T-helper 2 cell treated with Interferon-gamma antibody and Interleukin-4, amounts not matched to agents 100 ng/mL and 5 ng/mL, for 36 hours (primary cell): ENCODE results near the gene THOC6. TPM values are rescaled to one million over a fixed set of nuclear protein-coding genes. Genes with fewer than 3 reads are reported as not detected.

Experiments
- intact Hi-C: fragments of 100-400 bp; cut with micrococcal nuclease; formaldehyde crosslinking; loops from one replicate; pipeline ENCODE4 v1.15.1; 2023
- total RNA-seq: library from RNA; stranded (reverse); gene quantifications from 2 replicates; pipeline ENCODE4 v1.2.3, GENCODE V29; 2022

THOC6 gene
- total RNA-seq: 64.3 and 65.9 TPM in 2 replicates

DNA sequence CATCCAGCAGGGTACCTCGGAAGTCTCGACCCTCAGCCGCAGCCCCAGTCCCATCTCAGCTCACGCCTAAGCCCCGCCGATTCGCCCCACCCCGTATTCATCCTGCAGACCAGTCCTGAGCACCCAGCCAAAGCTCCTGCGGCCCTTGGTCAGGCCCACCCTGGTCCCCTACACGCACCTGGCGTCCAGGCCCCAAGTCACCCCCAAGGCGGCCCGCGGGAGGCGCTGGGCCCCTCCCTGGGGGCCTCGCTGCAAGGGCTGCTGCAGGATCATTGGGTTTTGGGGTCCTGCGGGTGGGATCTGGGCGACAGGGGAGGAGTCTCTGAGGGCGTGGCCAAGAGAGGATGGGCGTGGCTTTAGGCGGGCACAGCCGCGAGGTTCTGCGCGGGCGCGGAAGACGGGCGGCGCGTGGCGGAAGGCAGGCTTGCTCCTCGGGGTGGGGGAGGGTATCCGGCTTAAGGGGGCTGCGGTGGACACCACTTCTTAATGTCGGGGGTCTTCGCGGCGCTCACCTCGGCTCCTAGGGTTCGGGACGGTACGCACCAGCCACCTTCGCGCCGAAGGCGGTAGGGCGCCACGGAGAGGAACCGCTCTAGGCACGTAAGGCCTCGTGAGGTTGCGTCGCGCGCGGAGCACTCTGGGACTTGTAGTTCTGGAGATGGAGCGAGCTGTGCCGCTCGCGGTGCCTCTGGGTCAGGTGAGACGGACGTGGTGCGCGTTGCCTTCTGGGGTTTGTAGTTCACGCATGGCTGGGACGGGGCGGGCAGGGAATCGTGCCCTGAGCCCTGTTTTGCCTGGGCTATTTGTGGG, at the start of gene THOC6, which contains the start of gene HCFC1R1:
TSS of gene THOC6 (plus strand) at position 367 of the 810 bp plus-strand sequence. CDS start at position 659, 292 bp downstream.
TSS of gene HCFC1R1 (minus strand) at position 274 of the 810 bp plus-strand sequence. CDS start at position 273, 1 bp downstream.
- intact Hi-C loops: loop anchor here (5.0 to 10.0 kb wide), 3 partner anchors 57 to 1228 kb away; partner anchors contain the start of genes CLUAP1 and PAQR4

DNA sequence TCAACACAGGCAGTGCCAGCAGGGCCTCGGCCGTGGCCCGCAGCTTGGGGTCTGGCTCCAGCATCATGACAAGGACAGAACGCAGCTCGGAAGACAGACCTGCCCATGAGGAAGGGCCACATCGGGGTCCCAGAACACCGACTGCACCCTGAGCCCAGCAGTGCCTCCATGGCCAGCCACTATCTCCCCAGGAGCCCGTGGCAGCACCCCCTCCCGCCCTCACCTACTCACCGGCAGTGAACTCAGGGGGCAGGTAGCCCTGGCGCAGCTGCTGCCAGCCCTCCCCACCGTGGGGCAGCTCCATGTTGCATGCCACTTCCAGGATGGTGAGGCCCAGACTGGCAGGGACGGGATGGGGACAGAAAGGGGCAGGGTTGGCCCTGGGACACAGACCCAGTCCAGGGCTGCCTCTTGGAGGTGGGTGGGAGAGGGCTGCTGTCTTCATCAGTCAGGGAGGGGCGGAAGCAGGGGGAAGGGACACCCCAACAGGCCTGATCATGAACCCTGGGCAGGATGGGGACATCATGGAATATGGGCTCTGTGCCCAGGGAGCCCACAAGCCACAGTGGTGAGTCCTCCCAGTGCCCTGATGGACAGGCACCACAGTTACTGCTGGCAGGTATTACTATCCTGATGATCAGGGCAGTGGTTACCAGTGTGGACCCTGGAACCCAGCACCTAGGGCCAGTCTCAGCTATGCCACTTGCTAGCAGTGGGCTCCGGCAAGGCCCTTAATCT, 49.3 kb upstream of the THOC6 start:
- intact Hi-C loops: no loop called here

DNA sequence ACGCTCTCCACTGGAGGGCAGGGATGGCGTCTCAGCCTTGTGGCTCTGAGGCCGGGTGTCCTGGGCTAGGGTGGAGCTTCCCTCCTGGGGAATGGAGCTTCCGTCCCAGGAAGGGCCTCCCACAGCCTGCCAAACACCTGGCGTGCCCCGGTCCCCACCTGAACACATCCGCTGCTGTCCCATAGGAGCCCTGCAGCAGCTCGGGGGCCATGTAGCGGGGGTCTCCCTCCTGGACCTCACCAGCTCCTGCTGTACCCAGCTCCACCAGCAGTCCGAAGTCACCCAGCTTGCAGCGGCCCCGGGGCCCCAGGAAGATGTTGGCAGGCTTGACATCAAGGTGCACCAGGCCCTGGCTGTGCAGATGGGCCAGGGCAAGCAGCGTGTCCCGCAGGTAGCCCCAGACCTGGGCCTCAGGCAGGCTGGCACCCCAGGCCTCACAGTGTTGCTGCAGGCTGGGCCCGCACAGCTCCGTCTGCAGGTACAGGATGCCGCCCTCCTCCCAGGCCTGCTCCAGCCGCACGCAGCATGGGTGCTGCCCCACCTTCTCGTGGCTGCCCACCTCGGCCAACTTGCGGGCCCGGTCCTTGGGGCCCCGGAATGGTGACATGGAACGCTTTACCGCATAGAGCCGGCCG, 48.6 kb upstream of the THOC6 start:
- intact Hi-C loops: no loop called here

DNA sequence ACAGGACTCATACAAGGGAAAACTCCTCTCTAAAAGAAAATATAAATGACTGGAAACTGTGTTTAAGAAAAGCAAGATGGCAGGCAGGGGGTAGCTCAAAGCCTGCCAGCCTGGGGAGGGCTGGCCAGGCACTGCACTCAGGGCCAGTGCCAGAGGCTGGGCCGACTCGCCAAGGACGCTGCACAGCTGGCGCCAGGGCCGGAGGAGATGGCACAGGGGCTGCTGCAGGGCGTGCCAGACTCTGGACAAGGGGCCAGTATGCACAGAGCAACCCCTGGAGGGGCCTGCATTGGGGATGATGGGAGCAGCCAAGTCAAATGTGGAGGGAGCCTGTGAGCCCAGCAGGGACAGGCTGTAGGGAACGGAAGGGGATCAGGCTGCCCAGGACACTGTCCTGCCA, 47.6 kb upstream of the THOC6 start:
- intact Hi-C loops: no loop called here

DNA sequence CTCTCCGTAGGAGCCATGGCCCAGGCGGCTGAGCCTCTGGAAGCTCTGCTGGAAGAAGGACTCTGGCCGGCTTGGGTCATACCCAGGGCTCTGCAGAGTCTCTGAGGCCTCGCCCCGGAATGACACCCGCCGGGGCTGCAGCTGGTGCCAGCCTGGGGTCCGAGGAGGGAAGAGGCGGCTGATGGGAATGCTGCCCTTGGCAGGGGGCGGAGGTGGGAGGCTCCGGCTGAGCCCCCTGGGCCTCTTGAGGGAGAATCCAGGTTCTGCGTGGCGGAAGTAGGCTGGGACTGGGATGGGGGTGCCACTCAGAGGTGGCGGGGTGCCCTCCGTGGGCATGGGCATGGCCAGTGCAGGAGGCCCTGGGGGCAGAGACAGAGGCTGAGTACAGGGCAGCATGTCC, 47.2 kb upstream of the THOC6 start:
- intact Hi-C loops: no loop called here

DNA sequence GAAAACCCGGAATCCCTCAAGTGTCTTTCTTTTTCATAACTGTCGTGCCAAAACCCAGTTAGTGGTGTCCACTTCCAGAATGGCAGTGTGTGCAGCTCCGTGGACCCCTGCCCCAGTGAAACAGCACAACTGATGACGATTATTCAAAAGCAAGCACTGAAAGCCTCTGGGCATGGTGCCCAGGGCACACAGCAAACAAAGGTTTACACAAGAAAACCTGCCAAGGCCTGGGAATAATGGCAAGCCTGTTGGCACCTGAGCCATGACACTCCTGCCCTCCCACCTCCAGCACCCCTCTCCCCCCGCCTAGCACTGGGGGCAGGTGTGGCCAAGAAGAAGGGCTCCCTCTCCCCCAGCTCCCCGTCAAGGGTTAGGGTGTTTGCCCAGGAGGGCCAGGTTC, 46.4 kb upstream of the THOC6 start:
- intact Hi-C loops: no loop called here

DNA sequence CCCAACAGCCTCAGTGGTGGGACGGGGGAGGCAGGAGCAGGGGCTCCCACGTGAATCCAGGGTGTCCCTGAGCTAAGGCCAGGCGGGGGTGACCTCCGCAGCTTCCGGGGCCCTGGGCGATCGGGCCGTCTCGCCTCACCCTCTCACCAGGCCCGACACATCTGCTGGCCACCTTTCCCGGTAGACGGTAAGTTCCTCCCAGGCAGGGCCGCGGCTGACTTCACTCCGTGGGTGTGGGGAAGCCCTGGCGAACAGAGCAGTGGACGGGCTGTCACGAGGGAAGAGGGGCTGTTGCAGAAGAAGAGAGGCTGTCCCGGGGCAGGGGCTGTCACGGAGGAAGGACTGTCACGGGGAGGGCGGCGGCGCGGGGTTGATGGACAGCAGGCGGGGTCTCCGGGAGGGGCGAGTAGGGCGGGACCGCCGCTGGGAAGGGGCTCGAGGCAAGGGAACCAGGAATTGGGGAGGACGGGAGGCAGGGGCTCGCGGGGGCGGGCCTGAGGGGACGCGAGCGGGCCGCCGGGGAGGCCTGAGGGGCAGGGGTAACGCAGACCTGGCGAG, 44.1 kb upstream of the THOC6 start:
- intact Hi-C loops: loop anchor here (1.0 to 5.0 kb wide), 2 partner anchors 9 to 72 kb away; no protein-coding TSS in a partner anchor

DNA sequence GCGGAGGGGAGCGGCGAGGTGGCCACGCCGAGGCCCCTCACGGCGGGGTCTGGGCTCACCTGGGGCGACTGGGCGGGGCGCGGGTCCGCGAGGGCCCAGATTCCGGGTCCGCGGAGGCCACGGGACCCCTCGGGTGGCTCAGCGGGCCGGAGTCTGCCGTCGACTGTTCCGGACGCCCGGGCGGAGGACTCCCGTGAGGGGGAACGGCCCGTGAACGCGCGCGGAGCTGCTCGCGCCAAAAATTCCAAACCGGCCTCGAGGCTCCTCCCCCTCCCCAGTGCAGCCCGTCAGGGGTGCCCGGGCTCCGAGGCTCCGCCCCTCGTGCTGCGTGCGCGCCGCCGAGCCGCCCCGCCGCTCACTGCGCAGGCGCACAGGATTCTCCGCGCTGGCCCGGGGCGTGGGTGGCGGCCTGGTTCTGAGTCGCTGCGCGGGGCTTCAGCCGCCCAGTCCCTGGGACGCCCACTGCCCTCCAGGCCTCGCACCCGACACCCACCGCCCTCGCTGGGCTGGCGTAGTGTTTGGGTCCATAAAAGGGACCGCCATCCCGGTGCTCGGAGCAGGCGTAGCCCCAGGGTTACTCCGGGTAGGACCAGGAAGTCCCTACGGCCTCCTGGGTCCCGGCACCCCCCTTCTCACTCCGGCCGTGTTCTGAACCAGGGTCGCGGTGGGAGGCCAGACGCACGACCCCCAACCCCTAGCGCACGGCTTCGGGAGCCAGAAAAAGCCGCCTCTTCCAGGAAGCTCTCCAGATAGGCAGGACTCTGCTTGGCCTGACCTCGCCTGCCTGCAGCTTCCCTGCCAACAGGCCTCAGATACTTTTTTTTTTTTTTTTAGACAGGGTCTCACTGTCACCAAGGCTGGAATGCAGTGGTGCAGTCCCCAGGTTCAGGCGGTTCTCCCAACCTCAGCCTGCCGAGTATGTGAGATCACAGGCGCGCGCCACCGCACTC, 43.3 kb upstream of the THOC6 start, which contains the start of gene PKMYT1:
TSS of gene PKMYT1 (minus strand) at position 220 of the 950 bp plus-strand sequence. CDS start 789 bp downstream, outside the sequence.
- intact Hi-C loops: loop anchor here (1.0 to 5.0 kb wide), 2 partner anchors 10 to 73 kb away; no protein-coding TSS in a partner anchor

DNA sequence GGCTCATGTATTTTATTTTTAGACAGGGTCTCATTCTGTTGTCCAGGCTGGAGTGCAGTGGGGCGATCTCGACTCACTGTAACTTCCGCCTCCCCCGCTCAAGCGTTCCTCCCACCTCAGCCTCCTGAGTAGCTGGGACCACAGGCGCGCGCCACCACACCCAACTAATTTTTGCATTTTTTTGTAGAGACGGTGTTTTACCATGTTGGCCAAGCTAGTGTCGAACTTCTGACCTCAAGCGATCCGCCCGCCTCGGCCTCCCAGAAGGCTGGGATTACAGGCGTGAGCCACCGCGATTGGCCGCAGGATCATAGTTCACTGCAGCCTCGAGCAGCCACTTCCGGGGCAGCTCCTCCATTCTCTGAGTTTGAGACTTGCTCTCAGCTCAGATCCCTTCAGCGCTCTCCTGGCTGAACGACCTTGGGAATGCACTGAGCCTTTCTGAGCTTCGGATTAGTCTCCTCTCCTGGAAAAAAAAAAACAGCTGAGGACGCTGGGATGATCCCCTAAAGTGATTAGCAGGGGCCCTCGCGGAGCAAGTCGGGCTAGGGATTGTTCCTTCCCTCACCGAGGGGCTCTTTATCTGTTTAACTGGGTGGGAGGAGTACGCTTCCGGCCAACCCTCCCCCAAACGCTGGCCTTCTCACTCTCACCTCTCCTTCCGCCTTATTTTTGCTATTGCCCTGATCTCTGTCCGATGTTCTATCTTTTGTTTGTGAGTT, 42.5 kb upstream of the THOC6 start:
- intact Hi-C loops: loop anchor here (5.0 kb wide), 1 partner anchor 74 kb away; no protein-coding TSS in a partner anchor

DNA sequence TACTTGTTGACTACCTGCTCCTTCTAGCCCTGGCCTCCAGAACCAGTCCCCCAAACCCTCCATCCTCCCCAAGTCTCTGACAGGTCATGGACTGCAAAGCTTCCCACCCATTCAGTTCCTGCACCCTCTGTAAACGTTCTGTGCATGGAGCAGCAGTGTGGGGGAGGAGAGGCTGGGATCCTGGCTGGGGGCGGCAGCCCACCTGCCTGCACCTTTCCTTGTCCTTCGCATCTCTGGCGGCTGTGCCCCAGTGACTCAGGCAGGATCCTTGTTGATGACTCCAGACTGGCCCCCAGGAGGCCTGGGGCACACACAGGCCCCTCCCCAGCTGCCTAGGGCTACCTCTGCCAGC, 42.0 kb upstream of the THOC6 start:
- intact Hi-C loops: loop anchor here (5.0 kb wide), 1 partner anchor 75 kb away; no protein-coding TSS in a partner anchor

DNA sequence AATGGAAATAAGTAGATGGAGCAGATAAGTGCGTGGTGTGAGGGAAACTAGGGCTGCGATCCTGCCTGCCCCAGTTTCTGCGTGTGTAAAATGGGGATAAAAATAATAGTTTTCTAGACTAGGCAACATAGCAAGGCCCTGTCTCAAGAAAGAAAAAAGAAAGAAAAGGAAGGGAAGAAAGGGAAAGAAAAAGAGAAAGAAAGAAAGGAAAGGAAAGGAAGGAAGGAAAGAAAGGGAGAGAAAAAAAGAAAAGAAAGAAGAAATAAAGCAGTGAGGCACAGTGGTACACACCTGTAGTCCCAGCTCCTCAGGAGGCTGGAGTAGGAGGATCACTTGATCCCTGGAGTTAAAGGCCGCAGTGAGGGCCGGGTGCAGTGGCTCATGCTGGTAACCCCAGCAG, 41.4 kb upstream of the THOC6 start:
- intact Hi-C loops: loop anchor here (5.0 kb wide), 1 partner anchor 75 kb away; no protein-coding TSS in a partner anchor

DNA sequence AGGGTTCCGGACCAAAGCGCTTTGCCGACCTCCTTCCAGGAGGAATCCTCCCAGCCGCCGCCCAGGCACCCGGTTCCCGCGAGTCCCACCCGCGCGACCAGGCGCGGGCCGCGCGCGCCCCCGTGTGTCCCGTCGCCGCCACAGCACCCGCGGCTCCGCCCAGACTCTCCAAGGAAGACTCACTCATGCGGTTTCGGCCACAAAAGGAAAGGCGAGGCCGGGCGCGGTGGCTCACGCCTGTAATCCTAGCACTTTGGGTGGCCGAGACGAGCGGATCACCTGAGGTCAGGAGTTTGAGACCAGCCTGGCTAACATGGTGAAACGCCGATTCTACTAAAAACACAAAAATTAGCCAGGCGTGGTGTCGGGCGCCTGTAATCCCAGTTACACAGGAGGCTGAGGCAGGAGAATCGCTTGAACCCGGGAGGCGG, 40.1 kb upstream of the THOC6 start:
- intact Hi-C loops: loop anchor here (5.0 kb wide), 1 partner anchor 76 kb away; no protein-coding TSS in a partner anchor

DNA sequence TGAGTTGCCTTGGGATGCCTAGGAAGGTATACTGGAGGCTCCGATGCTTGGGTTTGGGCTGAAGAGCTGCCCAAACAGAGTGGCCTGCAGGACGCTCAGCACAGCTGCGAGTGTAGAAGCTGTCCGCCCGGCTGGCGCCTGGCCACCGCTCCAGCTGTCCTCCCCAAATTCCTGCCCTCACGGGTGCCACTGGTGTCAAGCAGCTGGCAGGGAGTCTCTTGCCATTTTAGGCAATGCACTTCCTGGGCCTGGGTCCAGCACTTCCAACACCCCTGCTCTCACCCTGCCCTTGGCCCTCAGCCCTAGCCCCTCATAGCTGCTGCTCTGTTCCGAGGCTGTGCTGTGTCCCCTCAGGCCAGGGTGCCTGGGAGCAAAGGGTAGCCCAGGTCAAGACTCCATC, 38.4 kb upstream of the THOC6 start:
- intact Hi-C loops: no loop called here

DNA sequence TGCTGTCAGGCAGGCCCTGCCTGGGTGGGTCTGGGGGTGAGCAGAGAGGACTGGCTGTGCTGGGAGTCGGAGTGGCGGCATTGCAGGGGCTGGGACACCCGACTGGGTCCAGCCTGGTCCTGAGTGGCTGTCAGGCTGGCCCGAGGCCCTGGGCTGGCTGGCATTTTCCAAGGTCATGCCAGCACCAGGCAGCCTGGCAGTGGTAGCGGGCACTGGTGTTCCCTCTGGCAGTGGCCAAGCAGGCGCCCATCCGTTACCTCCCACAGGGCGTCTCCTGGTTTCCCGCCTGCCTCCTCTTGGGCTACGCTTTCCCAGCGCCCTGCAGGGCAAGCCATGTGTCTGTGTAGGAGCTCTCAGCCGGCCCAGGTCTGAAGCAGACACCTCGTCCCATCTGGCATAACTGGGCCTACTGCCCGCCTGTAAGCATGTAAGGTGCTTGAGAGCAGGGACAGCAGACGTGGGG, 37.9 kb upstream of the THOC6 start:
- intact Hi-C loops: no loop called here

DNA sequence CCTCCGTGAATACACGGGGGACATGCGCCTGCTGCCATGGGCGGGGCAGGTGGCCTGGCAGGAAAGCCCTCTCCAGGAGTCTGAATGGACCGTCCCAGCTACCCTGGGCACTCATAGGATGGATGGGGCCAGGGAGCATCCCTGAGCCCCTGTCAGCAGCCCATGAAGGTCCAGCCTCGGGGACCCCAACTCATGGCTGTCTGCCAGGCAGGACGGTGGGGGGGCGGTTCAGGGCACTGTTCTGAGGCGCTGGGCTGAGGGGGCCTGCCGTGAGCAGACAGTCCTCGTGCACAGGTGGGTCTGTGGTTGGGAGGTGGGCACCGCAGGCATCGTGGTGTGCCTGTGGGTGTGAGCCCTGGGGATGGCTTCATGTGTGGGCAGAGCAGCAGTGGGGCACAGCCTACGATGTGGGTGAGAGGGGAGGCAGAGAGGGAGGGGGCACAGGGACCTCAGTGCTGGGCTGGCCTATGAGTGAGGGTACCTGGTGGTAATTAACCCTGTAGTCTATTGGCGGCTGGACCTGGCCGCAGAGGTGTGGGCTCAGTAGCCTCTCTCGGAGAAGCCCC, 37.1 kb upstream of the THOC6 start:
- intact Hi-C loops: no loop called here

DNA sequence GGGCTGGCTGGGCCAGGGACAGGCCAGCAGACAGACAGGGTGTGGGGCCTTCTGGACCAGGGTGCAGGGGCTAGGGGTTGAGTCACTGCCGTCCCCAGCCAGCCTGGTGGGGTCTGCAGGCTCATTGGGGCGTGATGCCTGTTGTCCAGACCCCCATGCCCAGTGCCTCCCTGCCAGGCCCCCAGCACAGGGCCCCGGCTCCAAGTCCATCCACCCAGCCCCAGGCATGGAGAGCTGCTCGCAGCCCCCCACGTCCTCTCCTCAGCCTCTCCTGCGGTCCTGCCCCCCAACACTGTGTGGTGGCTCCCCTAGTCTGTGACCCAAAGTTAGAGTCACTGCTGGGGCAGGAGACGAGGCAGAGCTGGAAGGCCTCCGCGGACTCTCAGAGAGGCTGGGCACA, 36.5 kb upstream of the THOC6 start:
- intact Hi-C loops: no loop called here

DNA sequence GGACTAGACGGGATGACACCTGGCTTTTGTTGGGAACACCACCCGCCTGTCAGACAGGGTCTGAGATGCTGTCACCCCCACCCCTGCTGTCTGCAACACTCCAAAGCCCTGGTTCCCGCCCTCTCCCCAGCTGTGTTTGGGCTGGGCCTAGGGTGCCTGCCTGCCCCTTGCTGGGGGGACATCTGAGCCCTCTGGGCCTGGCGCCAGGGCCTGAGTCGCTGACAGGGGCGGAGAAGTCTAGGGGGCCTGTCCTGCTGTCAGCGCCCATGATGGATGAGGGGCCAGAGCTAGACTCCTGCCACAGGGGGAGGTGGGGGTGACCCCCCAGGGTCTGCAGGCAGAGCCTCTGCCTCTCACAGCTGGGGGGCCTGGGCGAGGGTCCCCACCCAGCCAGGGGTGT, 36.0 kb upstream of the THOC6 start:
- intact Hi-C loops: no loop called here

DNA sequence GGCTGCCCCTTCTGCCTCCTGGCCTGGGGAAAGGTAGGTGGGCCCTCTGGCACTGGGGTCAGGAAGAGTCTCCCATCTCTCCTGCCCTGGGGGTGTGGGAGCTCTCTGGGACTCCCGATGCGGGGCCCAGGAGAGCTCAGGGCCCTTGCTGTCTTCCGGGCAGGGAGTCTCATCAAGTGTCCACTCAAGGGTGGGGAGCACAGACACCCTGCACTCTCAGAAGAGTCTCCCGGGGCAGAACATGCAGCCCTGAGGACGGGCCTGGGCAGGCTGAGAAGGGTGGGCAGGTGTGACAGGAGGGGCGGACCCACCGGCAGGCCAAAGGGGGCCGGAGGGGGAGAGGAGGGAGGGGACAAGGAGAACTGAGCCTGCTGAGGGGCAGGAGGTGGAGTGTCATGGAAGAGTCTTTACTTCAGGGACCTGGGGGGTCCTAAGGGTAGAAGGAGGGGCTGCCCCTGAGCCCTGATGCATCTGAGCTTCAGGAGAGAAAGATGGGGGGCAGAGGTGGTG, 35.2 kb upstream of the THOC6 start:
- intact Hi-C loops: no loop called here

DNA sequence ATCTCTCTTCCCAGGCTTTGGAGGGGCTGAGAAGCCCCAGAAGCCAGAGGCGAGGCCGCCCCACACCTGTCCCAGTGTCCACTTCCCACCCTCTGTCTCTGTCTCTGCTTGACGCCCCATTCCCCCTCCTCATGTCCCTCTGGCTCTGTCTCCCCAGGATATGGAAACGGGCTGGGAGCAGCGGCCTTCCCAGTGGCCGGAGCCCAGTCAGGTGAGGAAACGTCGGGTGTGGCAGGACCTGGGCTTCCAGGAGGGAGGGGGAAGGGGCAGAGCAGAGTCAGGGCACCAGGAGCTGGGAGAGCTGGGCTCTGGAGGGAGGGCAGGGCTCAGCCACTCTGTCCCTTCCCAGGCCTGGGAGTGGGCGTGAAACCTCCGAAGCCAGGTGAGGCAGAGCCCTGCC, 32.9 kb upstream of the THOC6 start:
- intact Hi-C loops: no loop called here
